ENCODE measurements around the gene SLC9A3.
A peak's percentile ranks its signal among the peaks of the same experiment; 100 is the strongest.

SLC9A3 gene

DNA sequence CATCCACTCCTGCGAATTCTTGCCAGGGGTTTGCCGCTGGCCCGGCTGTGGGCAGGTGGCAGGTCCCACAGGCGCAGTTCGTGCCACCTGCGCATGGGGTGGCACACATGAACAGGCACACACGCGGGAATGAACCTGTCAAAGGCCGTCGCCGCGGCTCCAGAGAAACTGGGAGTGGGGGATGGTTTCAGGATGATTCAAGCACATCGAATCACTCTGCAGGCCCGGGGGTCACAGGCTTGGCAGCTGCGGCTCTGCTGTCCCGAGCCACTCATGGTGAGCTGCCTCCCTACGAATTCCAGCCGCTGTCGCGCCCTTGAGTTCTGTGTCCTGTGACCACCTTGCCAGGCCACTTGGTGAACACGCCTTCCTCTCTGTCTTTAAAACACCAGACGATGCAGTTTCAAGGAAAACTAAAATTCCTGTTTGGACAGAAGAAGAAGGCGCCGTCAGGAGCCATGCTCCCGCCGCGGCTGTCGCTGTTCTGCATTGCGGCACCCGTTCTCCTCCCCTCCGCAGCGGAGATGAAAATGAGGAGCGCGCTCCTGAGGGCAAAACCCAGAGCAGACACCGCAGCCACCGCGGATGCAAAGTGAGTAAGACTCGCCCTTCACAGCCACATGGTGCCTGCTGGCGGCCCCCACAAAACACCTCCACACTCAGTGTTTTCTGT lies 96.7 kb downstream of the SLC9A3 start:
- no peak for DNase-seq

DNA sequence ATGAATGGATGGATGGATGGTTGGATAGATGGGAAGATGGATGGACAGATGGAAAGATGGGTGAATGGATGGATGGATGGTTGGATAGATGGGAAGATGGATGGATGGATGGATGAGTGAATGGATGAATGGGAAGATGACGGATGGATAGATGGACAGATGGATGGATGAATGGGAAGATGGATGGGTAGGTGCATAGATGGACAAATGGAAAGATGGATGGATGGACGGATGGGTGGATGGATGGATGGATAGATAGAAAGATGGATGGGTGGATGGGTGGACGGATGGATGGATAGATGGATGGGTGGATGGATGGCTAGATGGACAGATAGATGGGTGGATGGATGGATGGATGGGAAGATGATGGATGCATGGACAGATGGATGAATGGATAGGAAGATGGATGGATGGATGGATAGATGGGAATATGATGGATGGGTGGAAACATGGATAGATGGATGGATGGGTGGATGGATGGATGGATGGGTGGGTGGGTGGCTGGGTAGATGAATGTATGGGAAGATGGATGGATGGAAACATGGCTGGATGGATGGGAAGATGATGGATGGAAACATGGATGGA lies 97.8 kb downstream of the SLC9A3 start:
- DNase-seq = no peak

DNA sequence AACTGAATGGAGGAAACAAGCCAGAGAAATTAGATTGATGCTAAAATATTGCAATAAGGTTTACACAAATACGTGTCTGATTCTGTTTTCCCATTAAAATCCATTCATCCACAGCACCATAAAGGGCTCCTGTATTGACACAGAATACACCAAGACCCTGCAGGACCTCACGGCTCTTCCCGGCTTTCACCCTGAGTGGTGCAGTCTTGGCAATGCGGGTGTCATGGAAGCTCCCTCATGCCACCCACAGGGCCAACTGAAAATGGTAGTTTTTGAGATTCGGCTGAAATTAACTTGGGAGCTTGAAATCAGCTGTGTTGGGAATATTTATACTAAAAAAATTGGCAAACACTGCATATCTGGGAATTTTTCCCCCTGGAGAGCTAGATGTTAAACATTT lies 98.5 kb downstream of the SLC9A3 start:
- DNase-seq = peak; percentile 62

GRCh38 chr5:424301-425110 lies 99.7 kb downstream of the SLC9A3 start:
- DNase-seq = no peak

- DNase-seq = no peak
Observed at GRCh38 chr5:423626-424261, 100.5 kb downstream of the SLC9A3 start.

DNA sequence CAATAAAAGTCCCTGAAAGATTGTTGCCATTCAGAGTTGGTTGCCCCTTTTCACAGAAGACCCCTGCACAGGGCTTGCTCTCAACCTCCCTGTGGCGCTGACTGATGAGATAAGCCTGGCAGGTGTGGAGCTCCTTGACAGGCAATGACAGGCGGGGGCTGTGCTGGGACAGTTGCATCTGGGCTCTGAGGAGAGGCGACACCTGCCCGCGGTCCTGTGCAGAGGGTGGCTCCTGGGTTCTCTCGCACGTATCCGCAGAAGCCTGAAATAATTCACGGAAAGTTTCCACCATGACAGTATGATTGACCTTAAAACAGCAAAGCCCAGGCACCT lies 101.0 kb downstream of the SLC9A3 start:
- no peak for DNase-seq

GRCh38 chr5:422323-423232 lies 101.7 kb downstream of the SLC9A3 start:
- no peak for DNase-seq

DNA sequence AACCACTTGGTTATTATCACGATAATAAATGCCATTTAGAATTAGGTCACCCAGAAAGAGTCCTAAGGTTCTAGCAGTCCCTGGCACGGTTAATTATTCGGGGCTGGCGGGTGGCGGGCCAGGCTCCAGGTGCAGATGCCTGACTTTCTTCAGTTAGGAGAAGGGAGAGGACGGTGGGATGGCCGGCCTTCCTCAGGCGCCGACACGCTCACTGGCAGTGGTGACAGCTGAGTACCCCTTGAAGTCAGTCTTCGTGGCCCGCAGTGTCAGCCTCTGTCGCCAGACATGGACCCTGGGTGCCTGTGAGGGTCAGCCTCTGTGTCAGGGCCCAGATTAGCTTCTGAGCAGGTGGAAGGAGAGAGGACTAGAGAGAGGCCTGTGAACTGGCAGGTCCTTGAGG lies 102.3 kb downstream of the SLC9A3 start:
- DNase-seq = no peak

- no peak for DNase-seq
Observed at GRCh38 chr5:421287-421880, 102.9 kb downstream of the SLC9A3 start.

DNA sequence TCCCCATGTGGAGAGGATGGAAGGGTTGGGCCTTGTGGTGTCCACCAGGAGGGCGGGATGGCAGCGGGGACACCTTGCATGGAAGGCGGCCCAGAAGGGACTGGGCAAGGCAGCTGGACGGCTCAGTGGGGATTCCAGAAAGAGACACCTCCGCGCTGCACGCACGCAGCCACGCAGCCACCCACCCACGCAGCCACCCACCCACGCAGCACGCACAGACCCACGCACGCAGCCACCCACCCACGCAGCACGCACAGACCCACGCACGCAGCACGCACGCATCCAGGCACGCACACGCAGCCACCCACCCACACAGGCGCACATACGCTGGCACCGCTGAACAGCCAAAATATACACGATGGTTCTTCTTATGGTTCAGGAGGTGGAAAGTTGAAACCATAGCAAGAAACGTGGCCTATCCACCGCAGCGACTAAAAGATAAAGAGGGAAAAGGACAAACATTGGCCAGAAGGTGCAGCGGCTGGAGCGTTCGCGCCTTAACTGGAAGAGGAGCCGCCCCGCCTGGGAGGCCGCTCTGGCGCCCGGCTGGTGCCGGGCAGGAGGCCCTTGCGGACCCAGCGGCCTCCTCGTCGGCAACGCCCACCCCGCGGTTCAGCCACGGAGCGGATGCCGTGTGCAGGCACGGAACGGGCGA lies 103.5 kb downstream of the SLC9A3 start:
- no peak for DNase-seq
